ENCODE results near the gene NFKB1.

NFKB1 gene

DNA sequence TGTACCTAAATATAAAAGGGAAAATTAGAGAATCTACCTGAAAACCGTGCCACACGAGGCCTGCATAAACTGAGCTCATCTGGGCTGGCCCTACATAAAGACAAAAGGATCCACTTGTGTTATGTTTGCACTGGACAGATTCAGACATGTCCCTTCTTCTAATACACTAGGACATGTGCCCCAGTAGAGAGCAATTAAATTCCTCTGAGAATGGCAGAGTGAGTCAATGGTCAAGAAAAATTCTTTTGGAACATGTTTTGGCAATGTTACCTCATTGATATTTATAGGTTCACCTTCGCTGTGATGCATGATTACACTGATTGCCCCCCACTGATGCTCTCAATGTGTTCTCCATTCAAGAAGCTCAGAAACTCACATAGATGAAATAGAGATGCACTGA lies 164.4 kb downstream of the NFKB1 start:
- no peak overlapping the region for H3K4me3 ChIP-seq (ENCODE audit: low read depth, low read length)
- in situ Hi-C loops (cut with HindIII; ENCODE audit: low sequenced_read_pairs): no loop called here
- TF ChIP-seq, protein P1, sequence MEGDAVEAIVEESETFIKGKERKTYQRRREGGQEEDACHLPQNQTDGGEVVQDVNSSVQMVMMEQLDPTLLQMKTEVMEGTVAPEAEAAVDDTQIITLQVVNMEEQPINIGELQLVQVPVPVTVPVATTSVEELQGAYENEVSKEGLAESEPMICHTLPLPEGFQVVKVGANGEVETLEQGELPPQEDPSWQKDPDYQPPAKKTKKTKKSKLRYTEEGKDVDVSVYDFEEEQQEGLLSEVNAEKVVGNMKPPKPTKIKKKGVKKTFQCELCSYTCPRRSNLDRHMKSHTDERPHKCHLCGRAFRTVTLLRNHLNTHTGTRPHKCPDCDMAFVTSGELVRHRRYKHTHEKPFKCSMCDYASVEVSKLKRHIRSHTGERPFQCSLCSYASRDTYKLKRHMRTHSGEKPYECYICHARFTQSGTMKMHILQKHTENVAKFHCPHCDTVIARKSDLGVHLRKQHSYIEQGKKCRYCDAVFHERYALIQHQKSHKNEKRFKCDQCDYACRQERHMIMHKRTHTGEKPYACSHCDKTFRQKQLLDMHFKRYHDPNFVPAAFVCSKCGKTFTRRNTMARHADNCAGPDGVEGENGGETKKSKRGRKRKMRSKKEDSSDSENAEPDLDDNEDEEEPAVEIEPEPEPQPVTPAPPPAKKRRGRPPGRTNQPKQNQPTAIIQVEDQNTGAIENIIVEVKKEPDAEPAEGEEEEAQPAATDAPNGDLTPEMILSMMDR (IDR thresholded peaks at IDR 0.05; ENCODE audit: low read depth, low read length): no peak
- DNase-seq (ENCODE audit: low read depth, low spot score): peak; percentile 10
